RPMI8226 (cell line): ENCODE measurements around the gene ZNF200.
A peak's percentile ranks its signal among the peaks of the same experiment; 100 is the strongest.
"Not testable (repeated sequence)": the region's sequence is repeated elsewhere in the genome, so short reads cannot be mapped to it uniquely, and the experiment has no call there.

Experiments used
- DNase-seq: peaks from one replicate; pipeline ENCODE4 v3.0.0-alpha.2; 2015

ZNF200 gene

GRCh38 chr16:3234857-3235561 lies at the start of gene ZNF200:
ZNF200 (minus strand) TSS chr16:3235158; CDS start chr16:3233755, 1,403 bp downstream.
- DNase-seq: peak; percentile 99

- peak; percentile 12 for DNase-seq
Measured at GRCh38 chr16:3283543-3284447, 48.8 kb upstream of the ZNF200 start.

GRCh38 chr16:3282730-3283542 lies 48.0 kb upstream of the ZNF200 start, which contains the start of gene ZNF263:
ZNF263 (plus strand) TSS chr16:3283491; CDS start chr16:3283819, 328 bp downstream.
- DNase-seq: peak; percentile 99

- peak; percentile 86 for DNase-seq
Measured at GRCh38 chr16:3282103-3282729, 47.3 kb upstream of the ZNF200 start.

- DNase-seq: no peak
Measured at GRCh38 chr16:3281222-3281820, 46.4 kb upstream of the ZNF200 start.

GRCh38 chr16:3276679-3277078 lies 41.7 kb upstream of the ZNF200 start:
- no peak for DNase-seq

- no peak for DNase-seq
Measured at GRCh38 chr16:3274947-3275346, 40.0 kb upstream of the ZNF200 start.

- DNase-seq: peak; percentile 51
Measured at GRCh38 chr16:3274490-3274889, 39.5 kb upstream of the ZNF200 start.

- not testable (repeated sequence) for DNase-seq
Measured at GRCh38 chr16:3271281-3271680, 36.3 kb upstream of the ZNF200 start.

- DNase-seq: not testable (repeated sequence)
Measured at GRCh38 chr16:3270718-3271117, 35.8 kb upstream of the ZNF200 start.

GRCh38 chr16:3268294-3268693 lies 33.3 kb upstream of the ZNF200 start:
- DNase-seq: no peak

GRCh38 chr16:3266873-3267537 lies 32.0 kb upstream of the ZNF200 start:
- DNase-seq: peak; percentile 26

GRCh38 chr16:3264137-3265036 lies 29.4 kb upstream of the ZNF200 start:
- peak; percentile 99 for DNase-seq

GRCh38 chr16:3262517-3262916 lies 27.6 kb upstream of the ZNF200 start:
- no peak for DNase-seq

GRCh38 chr16:3259836-3260235 lies 24.9 kb upstream of the ZNF200 start:
- no peak for DNase-seq

GRCh38 chr16:3256866-3257465 lies 22.0 kb upstream of the ZNF200 start:
- no peak for DNase-seq

GRCh38 chr16:3256146-3256865 lies 21.3 kb upstream of the ZNF200 start, which contains the start of gene MEFV:
MEFV (minus strand) TSS chr16:3256633; CDS start chr16:3256587, 46 bp downstream.
- no peak for DNase-seq

- no peak for DNase-seq
Measured at GRCh38 chr16:3254309-3254708, 19.4 kb upstream of the ZNF200 start.

GRCh38 chr16:3252967-3253366 lies 18.0 kb upstream of the ZNF200 start:
- DNase-seq: peak; percentile 64
